ENCODE data around the gene IQGAP2.
"Not testable (repeated sequence)": the region's sequence is repeated elsewhere in the genome, so short reads cannot be mapped to it uniquely, and the experiment has no call there.

The IQGAP2 gene

GRCh38 chr5:76415855-76416254 lies 12.8 kb downstream of the IQGAP2 start:
- no peak for DNase-seq

- no peak for DNase-seq
Observed at GRCh38 chr5:76419597-76420298, 16.7 kb downstream of the IQGAP2 start.

DNA sequence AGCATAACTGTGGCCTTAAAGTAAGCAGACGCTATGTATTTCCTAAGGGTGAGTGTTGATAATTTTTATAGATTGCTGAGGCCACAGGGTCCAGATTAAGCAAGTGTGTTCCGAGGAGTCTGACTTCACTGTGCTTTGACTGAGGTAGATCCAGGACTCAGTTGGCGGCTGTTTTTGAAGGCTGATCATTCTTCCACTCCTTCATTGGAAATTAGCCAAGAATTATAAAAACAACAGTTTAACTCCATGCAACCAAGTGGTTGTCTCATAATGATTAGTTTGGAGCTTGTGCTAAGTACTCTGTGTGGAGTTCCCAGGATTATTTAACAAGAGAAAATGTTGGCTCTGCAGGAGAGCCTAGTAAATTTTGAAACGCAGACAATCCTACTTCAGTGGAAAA lies 19.1 kb downstream of the IQGAP2 start:
- DNase-seq, result no peak

DNA sequence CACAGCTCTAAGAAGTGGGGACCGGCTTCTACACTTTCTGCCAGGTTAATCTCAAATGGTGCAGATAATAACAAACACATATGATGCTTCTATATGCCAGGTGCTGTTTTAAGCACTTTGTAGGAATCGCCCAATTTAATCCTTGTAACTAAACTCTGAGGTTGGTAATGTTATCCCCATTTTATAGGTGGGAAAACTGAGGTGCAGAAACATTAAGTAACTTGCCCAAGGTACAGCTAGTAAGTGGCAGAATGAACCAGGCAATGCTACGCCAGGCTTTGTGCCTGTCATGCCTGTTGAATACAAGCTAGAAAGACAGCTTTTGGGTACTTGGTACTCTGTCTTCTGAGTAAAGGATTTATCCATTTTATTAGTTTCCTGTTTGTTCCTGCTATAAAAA lies 19.7 kb downstream of the IQGAP2 start:
- no peak for DNase-seq

GRCh38 chr5:76425146-76425545 lies 22.1 kb downstream of the IQGAP2 start:
- no peak for DNase-seq

GRCh38 chr5:76425928-76426804 lies 23.1 kb downstream of the IQGAP2 start:
- DNase-seq, result no peak

DNA sequence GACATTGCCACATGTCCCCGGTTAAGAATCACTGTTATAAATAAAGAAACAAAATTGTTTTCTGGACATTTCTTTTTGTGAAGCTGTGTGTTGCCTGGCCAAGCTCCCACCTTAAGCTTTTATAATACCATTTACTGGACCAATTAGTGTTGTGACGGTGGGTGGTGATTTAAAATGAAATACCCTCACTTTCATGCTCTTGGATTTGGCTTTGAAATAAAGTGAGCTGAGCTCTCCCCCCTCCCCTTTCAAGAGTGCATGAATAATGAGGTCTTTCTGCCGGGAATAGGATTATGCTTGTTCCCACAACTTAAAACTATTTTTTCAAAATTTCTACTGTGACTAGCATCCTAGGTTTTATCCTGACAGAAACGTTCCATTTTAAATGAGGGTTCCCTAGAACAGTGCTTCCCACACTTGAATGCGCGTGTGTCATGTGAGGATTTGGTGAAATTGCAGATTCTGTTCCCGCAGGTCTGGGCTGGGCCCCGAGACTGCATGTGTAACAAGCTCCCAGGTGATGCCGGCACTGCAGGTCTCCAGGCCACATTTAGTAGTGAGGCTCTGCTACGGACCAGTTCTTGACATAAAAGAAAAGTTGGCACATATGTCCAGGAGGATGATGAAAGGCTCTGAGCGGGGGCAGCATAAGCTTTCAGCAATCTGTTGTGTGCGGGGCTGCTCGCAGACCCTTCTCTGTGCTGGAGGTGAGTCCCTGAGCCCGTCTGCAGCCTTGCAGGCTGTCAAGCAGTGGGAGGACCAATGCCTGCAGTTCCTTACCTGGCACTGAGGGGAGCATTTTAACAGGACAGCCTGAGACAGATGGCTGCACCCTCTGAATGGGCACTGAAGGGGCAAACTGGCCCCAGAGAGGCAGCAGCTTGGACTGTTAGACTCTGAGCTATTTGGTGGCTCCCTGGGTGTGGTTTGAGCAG lies 24.4 kb downstream of the IQGAP2 start:
- DNase-seq, result no peak

GRCh38 chr5:76428550-76428949 lies 25.5 kb downstream of the IQGAP2 start:
- DNase-seq, result not testable (repeated sequence)

- DNase-seq, result no peak
Observed at GRCh38 chr5:76433261-76433660, 30.2 kb downstream of the IQGAP2 start.

- not testable (repeated sequence) for DNase-seq
Observed at GRCh38 chr5:76437507-76437906, 34.4 kb downstream of the IQGAP2 start.

GRCh38 chr5:76438025-76438424 lies 34.9 kb downstream of the IQGAP2 start:
- no peak for DNase-seq

- no peak for DNase-seq
Observed at GRCh38 chr5:76439201-76439600, 36.1 kb downstream of the IQGAP2 start.

DNA sequence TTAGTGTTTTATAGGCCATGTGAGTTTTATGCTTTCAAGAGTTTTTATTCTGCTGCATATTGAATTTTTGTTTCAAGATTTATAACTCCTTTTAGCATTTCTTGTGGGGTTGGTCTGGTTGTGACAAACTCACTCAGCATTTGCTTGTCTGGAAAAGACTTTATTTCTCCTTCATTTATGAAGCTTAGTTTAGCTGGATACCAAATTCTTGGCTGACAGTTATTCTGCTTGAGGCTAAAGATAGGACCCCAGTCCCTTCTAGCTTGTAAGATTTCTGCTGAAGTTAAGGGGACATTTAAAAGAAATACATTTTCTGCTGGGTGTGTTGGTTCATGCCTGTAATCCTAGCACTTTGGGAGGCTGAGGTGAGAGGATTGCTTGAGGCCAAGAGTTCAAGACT lies 36.8 kb downstream of the IQGAP2 start:
- no peak for DNase-seq

DNA sequence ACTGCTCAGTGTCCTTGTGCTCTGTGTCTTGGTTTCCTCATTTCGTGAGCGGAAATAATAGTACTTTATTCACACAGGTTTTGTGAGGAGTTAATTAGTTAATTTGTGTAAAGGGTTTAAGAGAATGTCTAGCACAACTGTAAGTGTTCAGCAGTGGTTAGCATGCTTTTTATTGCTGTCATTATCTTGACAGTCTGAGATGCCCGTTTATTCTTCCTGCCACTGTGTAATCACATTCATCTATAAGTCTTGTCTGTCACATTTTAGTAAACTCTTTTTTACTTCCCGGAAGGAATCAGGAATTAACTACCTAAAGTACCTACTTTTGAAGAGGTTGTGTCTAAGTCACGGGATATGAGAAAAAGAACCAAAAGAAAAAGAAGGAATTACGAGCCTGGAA lies 38.0 kb downstream of the IQGAP2 start:
- no peak for DNase-seq

GRCh38 chr5:76441890-76442673 lies 39.0 kb downstream of the IQGAP2 start:
- DNase-seq, result no peak

- no peak for DNase-seq
Observed at GRCh38 chr5:76443066-76443800, 40.1 kb downstream of the IQGAP2 start.

DNA sequence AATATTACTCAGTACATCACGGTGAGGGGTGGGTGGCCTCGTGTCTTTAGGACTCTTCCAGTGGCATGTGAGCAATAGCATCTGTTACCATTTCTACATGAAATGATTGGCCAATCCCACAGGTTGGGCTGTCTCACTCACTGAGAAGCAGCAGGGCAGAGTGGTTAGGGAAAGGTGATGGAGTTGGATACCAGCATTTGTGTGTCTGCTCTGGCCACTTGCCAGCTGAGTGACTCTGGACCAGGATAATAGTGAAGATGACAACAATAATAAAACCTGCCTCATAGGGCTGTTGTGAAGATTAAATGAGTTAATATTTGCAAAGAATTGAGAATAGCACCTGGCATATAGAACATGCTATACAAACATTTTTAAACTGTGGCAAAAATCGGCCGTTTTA lies 42.0 kb downstream of the IQGAP2 start:
- no peak for DNase-seq

- no peak for DNase-seq
Observed at GRCh38 chr5:76445830-76446229, 42.7 kb downstream of the IQGAP2 start.

GRCh38 chr5:76446776-76447175 lies 43.7 kb downstream of the IQGAP2 start:
- DNase-seq, result no peak

DNA sequence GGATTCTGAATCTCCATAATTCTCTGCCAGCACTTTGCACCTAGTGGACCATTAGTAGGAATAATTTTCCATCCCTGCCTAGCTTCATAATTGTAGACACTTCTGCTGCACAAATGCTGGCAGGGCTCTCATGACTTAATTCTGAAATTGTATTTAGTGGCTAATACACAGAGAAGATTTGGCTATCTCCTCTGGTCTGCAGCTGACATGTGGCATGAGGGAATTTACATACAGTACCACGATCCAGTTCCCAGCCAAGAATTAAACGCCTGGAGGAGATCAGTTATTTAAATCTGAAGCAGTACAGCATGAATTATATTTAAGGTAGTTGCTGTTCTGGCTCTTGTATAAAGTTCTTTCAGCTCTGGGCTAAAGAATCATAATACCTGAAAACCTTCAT lies 46.5 kb downstream of the IQGAP2 start:
- DNase-seq, result no peak

- DNase-seq, result no peak
Observed at GRCh38 chr5:76450054-76450453, 47.0 kb downstream of the IQGAP2 start.
